NCI-H187 (cell line): ENCODE results near the gene CSMD2.

Source experiments
- DNase-seq, 2 experiments: peaks; one replicate each; lab custom pipeline; 2025; lab: John Stamatoyannopoulos, UW

CSMD2 gene

GRCh38 chr1:33853431-33853830, 311.6 kb downstream of the CSMD2 start:
- DNase-seq = no peak

DNA sequence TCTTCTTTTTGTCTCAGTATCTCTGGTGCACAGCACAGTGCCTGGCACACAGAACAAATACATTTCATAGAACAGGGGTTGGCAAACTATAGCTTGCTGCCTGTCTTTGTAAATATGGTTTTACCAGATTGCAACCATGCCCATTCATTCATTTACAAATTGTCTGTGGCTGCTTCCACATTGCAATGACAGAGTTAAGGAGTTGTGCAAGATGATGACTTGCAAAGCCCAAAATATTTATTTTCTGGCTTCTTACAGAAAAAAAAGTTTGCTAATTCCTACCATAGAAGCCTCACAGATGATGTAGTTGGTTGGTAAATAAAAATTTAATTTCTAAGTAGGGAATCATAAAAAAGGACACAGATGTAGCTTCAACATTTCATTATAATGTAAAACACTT, 312.3 kb downstream of the CSMD2 start:
- DNase-seq = no peak

DNA sequence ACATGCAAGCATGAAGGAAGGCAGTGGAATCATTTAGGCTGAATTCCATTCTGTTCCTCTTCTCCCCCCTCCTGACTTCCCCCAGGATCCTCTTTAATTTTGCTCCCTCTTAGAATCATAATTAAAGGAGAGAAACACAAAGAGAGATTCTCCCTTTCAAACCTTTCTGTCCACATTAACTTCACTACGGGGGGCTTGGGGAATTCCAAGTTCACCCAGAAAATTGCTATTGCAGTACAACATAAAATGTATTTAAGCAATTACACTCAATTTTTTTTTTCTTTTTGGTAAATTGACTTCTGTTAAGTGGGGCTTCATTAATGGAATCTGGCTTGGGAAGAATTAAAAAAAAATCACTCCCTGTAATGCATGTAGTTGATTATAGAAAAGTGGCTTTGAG, 314.5 kb downstream of the CSMD2 start:
- no peak for DNase-seq

- no peak for DNase-seq
These were observed 315.8 kb downstream of the CSMD2 start for GRCh38 chr1:33849211-33849610.

DNA sequence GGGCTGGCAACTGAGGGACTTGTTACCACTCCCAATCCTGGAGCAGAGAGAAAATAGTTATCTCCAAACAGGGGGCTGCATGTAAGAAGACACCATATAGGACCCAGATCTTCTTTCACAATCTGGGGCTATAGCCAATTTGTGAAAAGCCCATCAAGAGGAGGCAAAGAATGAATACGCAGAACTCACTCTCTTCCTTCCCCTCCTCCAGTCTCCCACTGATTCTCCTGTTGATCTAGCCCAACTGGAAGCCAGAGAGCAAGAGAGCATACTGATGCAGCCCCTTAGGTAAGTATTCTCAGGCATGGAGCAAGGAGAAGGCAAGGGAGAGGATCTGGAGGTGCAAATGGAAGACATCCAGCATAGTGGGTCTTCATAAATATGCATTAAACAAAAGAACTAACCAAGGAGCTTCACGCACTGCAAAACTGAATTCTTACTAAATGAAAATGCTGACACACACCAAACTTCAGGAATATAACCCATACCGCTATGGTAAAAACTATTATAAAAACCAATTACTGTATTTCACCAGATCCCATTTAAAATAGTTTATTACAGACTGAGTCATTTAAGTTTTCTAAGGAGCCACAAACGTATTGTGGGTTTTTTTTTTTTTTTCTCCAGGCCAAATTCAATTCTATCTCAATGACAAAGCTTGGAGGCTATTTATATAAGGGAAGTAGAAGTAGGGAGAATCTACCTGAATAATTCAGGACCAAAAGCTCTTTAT, 316.7 kb downstream of the CSMD2 start:
- no peak for DNase-seq

DNA sequence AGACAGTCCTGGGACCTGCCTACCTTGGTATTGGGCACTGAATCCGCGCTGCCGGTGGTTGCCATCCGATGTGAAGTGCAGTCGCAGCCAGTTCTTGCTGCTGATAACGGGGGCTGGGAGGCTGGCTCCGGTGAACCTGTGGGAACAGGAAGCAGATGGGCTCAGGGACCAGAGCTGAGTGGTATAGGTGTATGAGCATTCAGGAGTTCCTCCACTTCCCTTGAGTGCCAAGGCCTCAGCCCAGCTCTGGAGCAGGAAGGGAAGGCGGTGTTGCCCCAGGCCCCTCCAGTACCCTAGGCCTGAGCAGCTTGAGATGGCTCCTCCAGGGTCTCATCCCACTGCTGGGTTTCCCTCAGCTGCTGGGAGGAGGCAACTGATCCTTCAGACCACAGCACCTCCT, 318.2 kb downstream of the CSMD2 start:
- DNase-seq = no peak

DNA sequence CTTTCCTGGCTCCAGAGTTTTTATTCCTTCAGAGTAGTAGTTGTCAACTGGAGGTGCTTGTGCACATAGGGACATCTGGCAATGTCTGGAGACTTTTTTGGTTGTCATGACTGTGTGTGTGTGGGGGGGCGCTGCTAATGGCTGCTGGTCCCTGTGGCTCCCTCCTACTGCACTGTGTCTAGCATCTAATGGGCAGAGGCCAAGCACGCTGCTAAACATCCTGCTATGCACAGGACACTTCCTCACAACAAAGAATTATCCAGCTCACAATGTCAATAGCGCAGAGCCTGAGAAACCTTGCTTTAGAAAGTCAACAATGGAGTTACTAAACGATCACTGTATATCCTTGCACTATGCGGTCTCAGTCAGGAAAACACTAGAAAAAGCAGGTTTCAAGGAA, 320.9 kb downstream of the CSMD2 start:
- DNase-seq = no peak

DNA sequence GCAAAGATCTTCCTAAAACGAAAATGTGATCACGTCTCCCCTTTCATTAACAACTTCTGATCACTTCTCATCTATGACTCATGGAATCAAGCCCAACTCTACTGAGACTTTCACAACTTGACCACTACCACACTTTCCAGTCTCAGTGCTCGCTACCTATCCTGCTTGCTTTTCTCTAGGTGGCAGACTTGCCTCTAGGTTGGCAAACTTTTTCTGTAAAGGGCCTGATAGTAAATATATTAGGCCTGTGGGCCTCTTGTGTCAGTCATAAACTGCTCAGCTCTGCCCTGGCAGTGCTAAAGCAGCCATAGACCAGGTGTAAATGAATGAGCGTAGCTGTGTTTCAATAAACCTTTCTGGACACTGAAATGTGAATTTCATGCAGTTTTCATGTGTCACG, 322.7 kb downstream of the CSMD2 start:
- DNase-seq = no peak

GRCh38 chr1:33841494-33841893, 323.5 kb downstream of the CSMD2 start:
- DNase-seq = no peak

- DNase-seq = no peak
These were observed 327.4 kb downstream of the CSMD2 start for GRCh38 chr1:33837635-33838034.

- no peak for DNase-seq
These were observed 328.1 kb downstream of the CSMD2 start for GRCh38 chr1:33836911-33837310.

DNA sequence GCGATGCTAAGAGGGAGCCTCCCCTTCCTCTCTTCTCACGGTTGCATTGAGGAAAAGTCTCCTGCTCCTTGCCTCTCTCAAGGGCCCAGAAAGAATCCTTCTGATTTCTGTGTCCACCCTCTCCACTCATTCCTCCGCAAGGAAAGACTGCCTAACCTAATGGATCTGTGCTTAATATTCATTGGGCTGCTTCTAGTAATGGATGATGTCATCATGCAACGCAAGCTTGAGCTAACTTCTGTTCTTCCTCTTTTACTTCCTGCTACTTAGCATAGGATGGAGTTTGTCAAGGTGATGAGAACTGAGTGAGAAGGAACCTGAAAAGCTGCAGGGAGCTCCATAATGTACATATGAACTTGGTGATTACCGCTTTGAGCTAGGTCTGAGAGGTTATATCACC, 336.4 kb downstream of the CSMD2 start:
- no peak for DNase-seq

- no peak for DNase-seq
These were observed 337.0 kb downstream of the CSMD2 start for GRCh38 chr1:33828059-33828458.

DNA sequence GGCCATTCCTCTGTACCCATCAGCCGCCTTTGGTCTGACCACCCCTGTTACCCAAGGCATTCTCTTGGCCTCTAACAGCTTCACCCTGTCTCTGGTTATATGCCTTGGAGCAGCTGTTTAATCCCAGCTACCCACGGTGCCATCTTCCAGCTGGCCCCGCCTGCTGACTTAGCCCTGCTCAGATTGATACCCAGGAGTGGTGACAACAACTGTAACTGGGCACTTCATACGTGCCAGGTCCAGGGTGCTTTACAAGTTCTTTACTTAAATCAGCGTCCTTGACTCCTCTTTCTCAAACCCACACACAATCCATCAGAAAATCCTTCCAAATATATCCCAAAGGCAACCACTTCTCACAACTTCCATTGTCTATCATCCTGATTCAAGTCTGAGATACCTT, 338.3 kb downstream of the CSMD2 start:
- no peak for DNase-seq

GRCh38 chr1:33826311-33826710, 338.7 kb downstream of the CSMD2 start:
- no peak for DNase-seq

- no peak for DNase-seq
These were observed 339.5 kb downstream of the CSMD2 start for GRCh38 chr1:33825506-33825905.

GRCh38 chr1:33824971-33825370, 340.1 kb downstream of the CSMD2 start:
- DNase-seq = no peak

- no peak for DNase-seq
These were observed 340.7 kb downstream of the CSMD2 start for GRCh38 chr1:33824321-33824720.

DNA sequence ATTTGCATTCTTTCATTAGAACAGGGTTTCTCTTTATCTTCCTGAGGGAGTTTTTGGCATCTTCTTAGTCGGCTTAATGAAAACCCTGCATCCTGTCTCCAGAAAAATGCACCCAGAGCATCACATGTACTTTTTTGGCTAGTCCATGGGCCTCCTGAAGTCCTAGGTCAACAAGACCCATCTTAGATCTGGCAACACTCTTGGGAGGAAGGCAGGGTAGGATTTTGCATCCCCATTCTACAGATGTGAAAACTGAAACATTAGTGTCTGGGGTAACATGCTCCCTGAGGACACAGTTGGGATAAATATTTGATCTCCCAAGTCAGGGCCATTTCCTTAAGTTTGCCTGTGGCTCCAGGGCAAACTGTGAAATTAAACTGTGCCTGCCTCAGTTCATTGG, 341.2 kb downstream of the CSMD2 start:
- no peak for DNase-seq

GRCh38 chr1:33823401-33823800, 341.6 kb downstream of the CSMD2 start:
- no peak for DNase-seq

- DNase-seq = no peak
These were observed 342.6 kb downstream of the CSMD2 start for GRCh38 chr1:33822396-33822795.

- DNase-seq = no peak
These were observed 343.7 kb downstream of the CSMD2 start for GRCh38 chr1:33821291-33821690.

GRCh38 chr1:33820804-33821203, 344.2 kb downstream of the CSMD2 start:
- no peak for DNase-seq

DNA sequence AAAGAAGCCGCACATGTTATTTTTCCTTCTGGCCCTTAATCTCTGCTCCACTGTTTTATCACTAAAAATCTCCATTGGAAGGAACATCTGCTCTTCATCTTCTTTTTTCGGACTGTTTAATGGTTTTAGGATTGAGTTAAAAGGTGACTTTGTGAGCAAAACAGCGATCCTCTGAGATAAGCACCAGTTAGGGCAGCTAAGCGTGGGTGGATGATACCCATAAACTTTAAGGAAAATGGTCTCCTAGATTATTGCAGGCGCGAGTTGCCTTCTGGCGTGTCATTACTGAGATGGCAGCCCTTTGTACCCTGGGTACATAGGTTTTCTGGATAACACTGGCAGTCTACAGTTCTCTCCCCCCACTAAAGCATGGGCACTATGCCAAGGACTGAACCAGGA, 345.1 kb downstream of the CSMD2 start:
- DNase-seq = no peak
